RWPE1 (cell line): Measurements from ENCODE around the gene TMEM248.
"Not testable (repeated sequence)": the region's sequence is repeated elsewhere in the genome, so short reads cannot be mapped to it uniquely, and the experiment has no call there.

Experiments used
- CTCF ChIA-PET: fragments of 350-600 bp; sonication (Branson Sonifier 250); formaldehyde crosslinking; extraction: SDS; loops from one replicate; lab custom pipeline; 2021; lab: Yijun Ruan, JAX
- POLR2A ChIA-PET: fragments of 400-600 bp; formaldehyde crosslinking; extraction: SDS; loops from one replicate; lab custom pipeline; 2020; ENCODE audit warnings: antibody characterized with exemption; ENCODE audit not compliant: low non-redundant PET; lab: Yijun Ruan, JAX
- DNase-seq: peaks from one replicate; pipeline ENCODE4 v3.0.0; 2012; ENCODE audit warnings: low spot score
- H3K27ac ChIP-seq: fragments of 450-650 bp; 2 replicates; pipeline ENCODE4 v1.5.1; 2017
- TF ChIP-seq, protein P1 (sequence below): fragments of 450-650 bp; conservative IDR thresholded peaks from 2 replicates; pipeline ENCODE4 v1.5.1; 2017; ENCODE audit warnings: low read depth, mild to moderate bottlenecking

TMEM248 gene

DNA sequence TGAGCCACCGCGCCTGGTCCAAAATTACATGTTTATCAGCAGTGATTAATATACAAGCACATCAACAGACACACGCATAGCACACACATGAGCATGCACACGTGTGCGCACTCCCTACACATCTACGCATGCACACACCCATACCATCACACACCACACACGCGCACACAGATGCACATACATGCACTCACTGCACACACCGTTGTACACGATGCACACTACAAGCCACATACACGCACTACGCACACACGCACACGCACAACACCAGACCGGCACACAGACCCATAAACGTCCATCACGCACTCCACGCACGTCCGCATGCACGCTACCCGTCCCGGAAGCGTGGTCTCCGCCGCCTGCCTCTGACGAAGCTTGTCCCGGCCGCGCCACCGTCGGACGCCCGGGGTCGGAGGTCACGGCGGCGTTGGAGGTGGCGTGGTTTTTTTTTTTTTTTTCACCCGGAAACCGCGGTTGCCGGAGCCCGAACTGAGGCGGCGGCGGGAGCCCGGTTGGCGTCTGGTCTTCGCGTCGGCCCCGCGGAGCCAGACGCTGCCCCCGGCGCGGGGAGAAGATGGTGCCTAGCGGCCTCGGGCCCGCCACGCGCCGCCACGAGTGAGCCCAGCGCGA, at the start of gene TMEM248:
TMEM248 (plus strand) TSS at position 457 of the 627 bp plus-strand sequence. CDS start 20,641 bp downstream, outside the sequence.
- CTCF ChIA-PET, result no interaction called here
- POLR2A ChIA-PET, result interaction anchor here (0.7 to 1.0 kb wide), 4 partner anchors 9 to 877 kb away, joined by 3 to 11 read pairs (median 4); no protein-coding TSS in a partner anchor
- peak within 1 kb of the TSS; percentile 82 for H3K27ac ChIP-seq
- TF ChIP-seq, protein P1, sequence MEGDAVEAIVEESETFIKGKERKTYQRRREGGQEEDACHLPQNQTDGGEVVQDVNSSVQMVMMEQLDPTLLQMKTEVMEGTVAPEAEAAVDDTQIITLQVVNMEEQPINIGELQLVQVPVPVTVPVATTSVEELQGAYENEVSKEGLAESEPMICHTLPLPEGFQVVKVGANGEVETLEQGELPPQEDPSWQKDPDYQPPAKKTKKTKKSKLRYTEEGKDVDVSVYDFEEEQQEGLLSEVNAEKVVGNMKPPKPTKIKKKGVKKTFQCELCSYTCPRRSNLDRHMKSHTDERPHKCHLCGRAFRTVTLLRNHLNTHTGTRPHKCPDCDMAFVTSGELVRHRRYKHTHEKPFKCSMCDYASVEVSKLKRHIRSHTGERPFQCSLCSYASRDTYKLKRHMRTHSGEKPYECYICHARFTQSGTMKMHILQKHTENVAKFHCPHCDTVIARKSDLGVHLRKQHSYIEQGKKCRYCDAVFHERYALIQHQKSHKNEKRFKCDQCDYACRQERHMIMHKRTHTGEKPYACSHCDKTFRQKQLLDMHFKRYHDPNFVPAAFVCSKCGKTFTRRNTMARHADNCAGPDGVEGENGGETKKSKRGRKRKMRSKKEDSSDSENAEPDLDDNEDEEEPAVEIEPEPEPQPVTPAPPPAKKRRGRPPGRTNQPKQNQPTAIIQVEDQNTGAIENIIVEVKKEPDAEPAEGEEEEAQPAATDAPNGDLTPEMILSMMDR, result no peak
- DNase-seq, result peak; percentile 68

- TF ChIP-seq, protein P1, result no peak
- ChIA-PET CTCF (interaction anchor here (0.6 kb wide), 1 partner anchor 23 kb away, joined by 5 read pairs; no protein-coding TSS in a partner anchor), POLR2A (no interaction called here)
- no peak for DNase-seq
- H3K27ac ChIP-seq, result no peak overlapping the region
These were observed 47.5 kb upstream of the TMEM248 start for GRCh38 chr7:66873476-66873875.

- ChIA-PET CTCF (interaction anchor here (0.6 kb wide), 1 partner anchor 740 kb away, joined by 3 read pairs; no protein-coding TSS in a partner anchor), POLR2A (no interaction called here)
- no peak overlapping the region for H3K27ac ChIP-seq
- TF ChIP-seq, protein P1, result no peak
- no peak for DNase-seq
These were observed 43.3 kb upstream of the TMEM248 start for GRCh38 chr7:66877577-66878300.

DNA sequence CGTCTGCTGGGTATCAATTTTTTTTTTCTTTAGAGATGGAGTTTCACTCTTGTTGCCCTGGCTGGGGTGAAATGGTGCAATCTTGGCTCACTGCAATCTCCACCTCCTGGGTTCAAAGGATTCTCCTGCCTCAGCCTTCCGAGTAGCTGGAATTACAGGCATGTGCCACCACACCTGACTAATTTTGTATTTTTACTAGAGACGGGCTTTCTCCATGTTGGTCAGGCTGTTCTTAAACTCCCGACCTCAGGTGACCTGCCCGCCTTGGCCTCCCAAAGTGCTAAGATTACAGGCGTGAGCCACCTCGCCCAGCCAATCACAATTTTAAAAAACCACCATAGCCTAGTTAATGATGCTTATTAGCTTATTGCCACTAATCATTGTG, 42.7 kb upstream of the TMEM248 start:
- POLR2A ChIA-PET, H3K27ac ChIP-seq, DNase-seq, CTCF ChIA-PET: not testable (repeated sequence)

- H3K27ac ChIP-seq, result no peak overlapping the region
- DNase-seq, result no peak
- TF ChIP-seq, protein P1, result no peak
- ChIA-PET POLR2A (no interaction called here), CTCF (no interaction called here)
These were observed 41.0 kb upstream of the TMEM248 start for GRCh38 chr7:66880053-66880452.

- DNase-seq, H3K27ac ChIP-seq, POLR2A ChIA-PET, CTCF ChIA-PET: not testable (repeated sequence)
These were observed 40.4 kb upstream of the TMEM248 start for GRCh38 chr7:66880577-66880976.

DNA sequence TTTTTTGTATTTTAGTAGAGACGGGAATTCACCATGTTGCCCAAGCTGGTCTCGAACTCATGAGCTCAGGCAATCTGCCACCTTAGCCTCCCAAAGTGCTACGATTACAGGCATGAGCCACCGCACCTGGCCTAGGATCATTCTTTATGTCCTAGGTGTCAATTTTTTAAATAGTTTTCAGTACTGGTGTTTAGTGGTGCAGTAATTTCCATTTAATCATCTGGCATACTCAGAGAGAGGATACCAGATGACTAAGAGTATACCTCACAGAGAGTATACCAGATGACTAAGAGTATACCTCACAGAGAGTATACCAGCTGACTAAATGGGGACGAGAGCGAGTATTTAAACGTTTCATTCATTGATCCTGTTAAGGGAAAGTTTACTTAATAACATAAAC, 37.3 kb upstream of the TMEM248 start:
- ChIA-PET POLR2A (no interaction called here), CTCF (no interaction called here)
- peak; percentile 8 for DNase-seq
- TF ChIP-seq, protein P1, result no peak
- H3K27ac ChIP-seq, result no peak overlapping the region

- POLR2A ChIA-PET, result interaction anchor here (0.7 kb wide), 1 partner anchor 40 kb away, joined by 3 read pairs; no protein-coding TSS in a partner anchor
- CTCF ChIA-PET, result interaction anchor here (0.6 kb wide), 1 partner anchor 9 kb away, joined by 3 read pairs; no protein-coding TSS in a partner anchor
- peak; percentile 7 for DNase-seq
- not testable (repeated sequence) for H3K27ac ChIP-seq
These were observed 36.5 kb upstream of the TMEM248 start for GRCh38 chr7:66884556-66884955.
